Endothelial cell of umbilical vein (primary cell): Measurements from ENCODE around the gene SLC12A8. TPM values are rescaled to one million over a fixed set of nuclear protein-coding genes. Genes with fewer than 3 reads are reported as not detected.

Source experiments
- BruUV-seq: library from RNA; stranded (reverse); fragments of 400-500 nt; replicated peaks from 2 replicates; lab custom pipeline; 2021; lab: Mats Ljungman, UMichigan
- CTCF ChIA-PET: fragments of 300-600, 350-600 bp; sonication (Branson Sonifier 250); formaldehyde crosslinking; loops from one replicate; lab custom pipeline; 2021; ENCODE audit warnings: antibody characterized with exemption, inconsistent platforms; lab: Charles Lee
- POLR2A ChIA-PET: fragments of 300-600, 350-600 bp; sonication (Branson Sonifier 250); formaldehyde crosslinking; loops from one replicate; lab custom pipeline; 2021; ENCODE audit warnings: antibody characterized with exemption, inconsistent platforms; lab: Charles Lee
- DNase-seq: peaks from one replicate; pipeline ENCODE4 v3.0.0-alpha.2; 2011; ENCODE audit warnings: low read depth, low spot score
- FAIRE-seq: peaks from 2 replicates; lab custom pipeline; 2011; peaks lifted over from hg19 to GRCh38; lab: Jason Lieb, UNC
- H2AFZ ChIP-seq: 2 replicates; pipeline ENCODE4 v1.6.0; 2012; ENCODE audit warnings: low read depth, low read length, control low read depth, inconsistent platforms
- H3K27ac ChIP-seq: 2 replicates; pipeline ENCODE4 v1.5.1; 2011; ENCODE audit warnings: low read depth, mild to moderate bottlenecking, control low read depth, low read length, moderate library complexity; ENCODE audit not compliant: insufficient read depth
- H3K27me3 ChIP-seq, 2 experiments: 2 replicates each; pipeline versions ENCODE4 v1.6.0 to v1.6.1; 2011; ENCODE audit warnings: low read length in 2 of 2, mixed read lengths in 1 of 2; ENCODE audit not compliant: control insufficient read depth in 2 of 2, insufficient read depth in 2 of 2
- H3K36me3 ChIP-seq, 2 experiments: 2 replicates in 1 of 2; 3 replicates in 1 of 2; pipeline ENCODE4 v1.5.1; 2011; ENCODE audit warnings: low read length in 2 of 2, mild to moderate bottlenecking in 1 of 2, moderate library complexity in 1 of 2; ENCODE audit not compliant: control insufficient read depth in 2 of 2, insufficient read depth in 2 of 2; ENCODE audit errors: extremely low read depth in 1 of 2
- H3K4me1 ChIP-seq: 3 replicates; pipeline ENCODE4 v1.5.1; 2011; ENCODE audit warnings: mild to moderate bottlenecking, low read length; ENCODE audit not compliant: control insufficient read depth, insufficient read depth; ENCODE audit errors: extremely low read depth
- H3K4me2 ChIP-seq: 2 replicates; pipeline ENCODE4 v1.6.1; 2011; ENCODE audit warnings: low read length, control low read depth, mixed read lengths; ENCODE audit not compliant: insufficient read depth
- H3K4me3 ChIP-seq, 3 experiments: fragments of 200-600 bp in 1 of 3; sonication (generic), shearing (Covaris generic) in 1 of 3; replicated peaks in 1 of 3; 2 replicates each; pipeline ENCODE4 v1.5.1; 2011 to 2016; ENCODE audit warnings: control low read depth in 3 of 3, low read length in 3 of 3, mild to moderate bottlenecking in 2 of 3, inconsistent platforms in 1 of 3, low read depth in 1 of 3, moderate library complexity in 1 of 3; ENCODE audit not compliant: insufficient read depth in 1 of 3
- H3K79me2 ChIP-seq: 2 replicates; pipeline ENCODE4 v1.6.0; 2012; ENCODE audit warnings: low read length, inconsistent platforms; ENCODE audit not compliant: control insufficient read depth, insufficient read depth
- H3K9ac ChIP-seq: replicated peaks from 2 replicates; pipeline ENCODE3; 2011; ENCODE audit warnings: low read length, control low read depth; ENCODE audit not compliant: insufficient read depth; ENCODE audit errors: extremely low read depth
- H3K9me1 ChIP-seq: replicated peaks from 3 replicates; pipeline ENCODE4 v1.6.0; 2011; ENCODE audit warnings: mild to moderate bottlenecking, low read length; ENCODE audit not compliant: control insufficient read depth, insufficient read depth; ENCODE audit errors: extremely low read depth
- H3K9me3 ChIP-seq: replicated peaks from 2 replicates; pipeline ENCODE4 v1.5.1; 2012; ENCODE audit warnings: low read length, inconsistent platforms; ENCODE audit not compliant: control insufficient read depth, insufficient read depth
- H4K20me1 ChIP-seq: replicated peaks from 2 replicates; pipeline ENCODE3; 2011; ENCODE audit warnings: mild to moderate bottlenecking, low read length; ENCODE audit not compliant: control insufficient read depth, insufficient read depth; ENCODE audit errors: extremely low read depth
- CTCF ChIP-seq, 2 donors: IDR thresholded peaks; 1 replicate in 1 of 2; 2 replicates in 1 of 2; pipeline ENCODE4 v1.5.1; 2011; ENCODE audit warnings: low read length in 2 of 2, mild to moderate bottlenecking in 2 of 2, moderate library complexity in 2 of 2, control low read depth in 1 of 2, inconsistent platforms in 1 of 2, low read depth in 1 of 2; ENCODE audit not compliant: insufficient read depth in 1 of 2; ENCODE audit errors: extremely low read depth in 1 of 2
- EZH2 ChIP-seq: IDR thresholded peaks from 2 replicates; pipeline ENCODE4 v1.6.1; 2012; ENCODE audit warnings: borderline replicate concordance, low read depth, mild to moderate bottlenecking, moderate library complexity, low read length, inconsistent platforms; ENCODE audit not compliant: severe bottlenecking
- FOS ChIP-seq: IDR thresholded peaks from 2 replicates; pipeline ENCODE4 v1.6.1; 2011; ENCODE audit warnings: mild to moderate bottlenecking, low read length, moderate library complexity, borderline replicate concordance; ENCODE audit not compliant: insufficient read depth
- GATA2 ChIP-seq: IDR thresholded peaks from 2 replicates; pipeline ENCODE4 v1.7.0; 2011; ENCODE audit warnings: low read depth, mild to moderate bottlenecking, moderate library complexity, mixed read lengths, low read length; ENCODE audit not compliant: insufficient read length, insufficient read depth
- JUN ChIP-seq: IDR thresholded peaks from 2 replicates; pipeline ENCODE4 v1.6.1; 2011; ENCODE audit warnings: borderline replicate concordance, low read depth; ENCODE audit not compliant: insufficient read length, insufficient read depth
- MAX ChIP-seq: IDR thresholded peaks from 2 replicates; pipeline ENCODE4 v1.6.1; 2011; ENCODE audit not compliant: insufficient read depth, insufficient read length
- MYC ChIP-seq: IDR thresholded peaks from one replicate; pipeline ENCODE4 v1.6.1; 2011; ENCODE audit warnings: mild to moderate bottlenecking, low read depth, low read length
- POLR2A ChIP-seq: IDR thresholded peaks from 2 replicates; pipeline ENCODE4 v1.6.1; 2012; ENCODE audit warnings: low read depth, mild to moderate bottlenecking, control low read depth, low read length
- POLR2AphosphoS5 ChIP-seq: IDR thresholded peaks from 2 replicates; pipeline ENCODE4 v1.6.1; 2012; ENCODE audit warnings: low read depth, mild to moderate bottlenecking, control low read depth, low read length, moderate library complexity; ENCODE audit not compliant: insufficient read depth
- dilution Hi-C: fragments of 300-500 bp; cut with MboI; formaldehyde crosslinking; loops from one replicate; pipeline ENCODE4 v1.15.0; 2019; ENCODE audit warnings: low sequenced_read_pairs; ENCODE audit not compliant: extremely low pct_ligation_motif_present
- intact Hi-C: fragments of 100-400 bp; cut with micrococcal nuclease; formaldehyde crosslinking; loops from one replicate; pipeline ENCODE4 v1.10.0; 2022
- polyA plus RNA-seq, 4 experiments: library from polyadenylated mRNA; depleted of rRNA in 3 of 4; stranded (reverse) in 3 of 4; unstranded in 1 of 4; fragments of >200 nt; gene quantifications; 2 replicates each; pipeline versions ENCODE4 v1.2.1 to v1.2.3, GENCODE V29; 2011 to 2012; ENCODE audit warnings: missing spikeins in 1 of 4
- total RNA-seq: library from RNA; stranded (reverse); gene quantifications from 2 replicates; pipeline ENCODE4 v1.2.3, GENCODE V29; 2021

The SLC12A8 gene
- total and polyA plus RNA-seq, 2 donors (not counting 3 experiments of a cell fraction or from before 2014, with no cell fraction given) = 0.86 to 0.90 TPM

- POLR2A ChIA-PET = no interaction called here
- no peak overlapping the region for H3K27ac ChIP-seq
These were observed 150.9 kb downstream of the SLC12A8 start for GRCh38 chr3:125061646-125062045.

More at GRCh38 chr3:125061646-125062045, 150.9 kb downstream of the SLC12A8 start:
- no peaks in the 10 kb centered on the region for H3K79me2 ChIP-seq
- no peaks in the 10 kb centered on the region for H3K9me3 ChIP-seq
- CTCF ChIA-PET = interaction anchor here (0.9 to 2.7 kb wide), 2 partner anchors 9 to 11 kb away, joined by 3 to 18 read pairs; no protein-coding TSS in a partner anchor
- peaks cover 30% of the 10 kb centered on the region for H3K4me1 ChIP-seq
- H3K4me2 ChIP-seq = no peak overlapping the region
- no TSS peak for BruUV-seq
- intact Hi-C loops (loop anchor here (5.0 kb wide), 1 partner anchor 81 kb away; no protein-coding TSS in a partner anchor), dilution Hi-C loops (no loop called here)
- H3K9ac ChIP-seq = no peak overlapping the region
- H2AFZ ChIP-seq = no peak overlapping the region
- no peak overlapping the region for H3K4me3 ChIP-seq
- FAIRE-seq (no peak), DNase-seq (no peak)
- H3K27me3 ChIP-seq = no peaks in the 10 kb centered on the region
- H4K20me1 ChIP-seq = no peaks in the 10 kb centered on the region
- no peaks in the 10 kb centered on the region for H3K36me3 ChIP-seq
- TF ChIP-seq MYC (no peak), CTCF (IDR thresholded peaks at IDR 0.05; ENCODE audit: extremely low read depth in 1 of 2, insufficient read depth in 1 of 2, low read depth in 1 of 2, low read length in 2 of 2) (no peak), POLR2AphosphoS5 (no peak), EZH2 (no peak), POLR2A (no peak), FOS (no peak), JUN (no peak), MAX (no peak), GATA2 (no peak)
- no peaks in the 10 kb centered on the region for H3K9me1 ChIP-seq
